Suppressor macrophage (primary cell): ENCODE results near the gene SLIT3.

Experiments
- DNase-seq, 4 experiments: peaks; one replicate each; pipeline ENCODE4 v3.0.0-alpha.2; 2020 to 2022
- total RNA-seq, 17 experiments: gene quantifications; one replicate each; lab custom pipeline; 2026; ENCODE audit warnings: mixed read lengths in 6 of 17, inconsistent platforms in 3 of 17; lab: John Stamatoyannopoulos, UW

The SLIT3 gene
- 0 to 7.4 (median 0.40) reads per million in 17 experiments for total RNA-seq

DNA sequence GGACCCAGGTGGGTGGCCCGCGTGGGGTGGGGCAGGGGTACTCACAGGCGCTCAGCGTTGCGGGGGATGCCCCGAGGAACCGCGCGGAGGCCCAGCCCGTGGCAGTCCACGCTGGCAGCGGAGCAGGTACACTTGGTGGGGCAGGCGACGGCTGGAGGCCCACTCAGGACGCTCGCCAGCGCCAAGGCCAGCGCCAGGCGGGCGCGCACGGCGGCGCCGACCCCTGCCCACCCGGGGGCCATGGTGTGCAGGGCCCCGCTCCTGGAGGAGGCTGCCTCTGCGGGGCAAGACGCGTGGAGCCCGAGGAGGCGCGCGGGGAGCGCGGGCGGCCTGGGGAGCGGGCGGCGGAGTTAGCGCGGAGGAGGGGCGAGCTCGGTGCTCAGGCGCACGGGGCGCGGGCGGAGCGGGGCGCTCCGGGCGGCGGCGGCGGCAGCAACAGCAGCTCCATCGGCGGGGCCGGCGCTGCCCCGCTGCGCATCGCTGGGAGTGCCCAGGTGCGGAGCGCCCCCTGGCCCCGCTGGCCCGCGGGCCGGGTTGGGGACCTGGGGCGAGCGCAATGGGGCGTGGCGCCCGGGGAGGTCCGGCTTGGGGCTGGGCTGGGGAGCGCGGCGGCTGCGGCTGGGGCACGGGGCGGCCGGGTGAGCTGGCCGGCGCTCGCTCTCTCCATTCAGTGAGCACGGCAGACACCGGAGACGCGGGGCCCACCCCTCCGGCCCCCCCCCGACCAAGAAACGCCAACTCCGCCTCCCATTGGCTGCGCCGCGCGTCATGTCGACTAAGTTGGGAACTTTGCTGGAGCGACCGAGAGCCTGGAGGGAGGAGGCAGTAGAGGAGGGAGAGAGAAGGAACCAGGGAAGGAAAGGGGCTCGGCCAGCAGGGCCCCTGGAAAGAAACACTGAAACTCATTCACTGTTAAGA, at the start of gene SLIT3:
SLIT3 (minus strand) TSS at position 672 of the 918 bp plus-strand sequence; CDS start at position 242, 430 bp downstream.
- peak in 1 of 4 experiments; percentile 6 for DNase-seq

DNA sequence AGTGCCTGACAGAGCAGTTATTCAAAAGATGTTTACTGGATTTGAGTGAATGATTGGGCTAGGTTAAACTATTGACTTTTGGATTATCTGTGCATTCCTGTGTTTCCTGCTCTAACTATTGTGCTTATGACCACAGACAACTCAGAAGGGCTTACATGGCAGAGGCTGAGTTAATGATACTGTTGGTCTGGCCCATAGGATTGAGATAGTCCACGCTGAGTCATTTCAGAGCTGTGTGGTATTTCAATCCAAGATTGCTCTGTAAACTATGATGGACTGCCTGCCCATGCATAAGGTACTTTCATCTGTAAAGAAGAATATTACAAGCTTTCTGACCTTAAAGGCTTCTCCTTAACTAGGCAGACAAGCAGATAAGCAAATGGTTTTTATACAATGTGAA, 49.1 kb upstream of the SLIT3 start:
- DNase-seq = no peak

- peak in 1 of 4 experiments; percentile 18 for DNase-seq
These were observed 46.8 kb upstream of the SLIT3 start for GRCh38 chr5:169347786-169348185.

- DNase-seq = no peak
These were observed 43.7 kb upstream of the SLIT3 start for GRCh38 chr5:169344629-169345028.

DNA sequence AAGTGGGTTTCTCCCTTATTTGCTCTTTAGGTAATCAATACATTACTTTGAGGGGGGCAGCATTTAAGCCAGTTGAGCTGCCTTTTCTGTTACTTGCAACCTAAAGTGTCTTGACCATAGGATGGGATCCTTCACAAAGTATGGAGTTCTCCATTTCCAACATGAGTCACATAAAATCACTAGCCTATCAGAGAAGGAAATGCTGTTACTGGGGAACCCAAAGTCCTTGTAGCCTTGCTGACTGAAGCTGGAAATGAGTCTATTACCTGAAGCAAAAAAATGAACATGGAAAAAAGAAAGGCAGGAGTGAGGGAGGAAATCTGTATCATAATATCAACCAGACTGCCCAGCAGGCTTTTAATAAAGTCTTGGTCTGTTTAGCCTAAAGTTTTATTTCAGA, 42.8 kb upstream of the SLIT3 start:
- DNase-seq = no peak

DNA sequence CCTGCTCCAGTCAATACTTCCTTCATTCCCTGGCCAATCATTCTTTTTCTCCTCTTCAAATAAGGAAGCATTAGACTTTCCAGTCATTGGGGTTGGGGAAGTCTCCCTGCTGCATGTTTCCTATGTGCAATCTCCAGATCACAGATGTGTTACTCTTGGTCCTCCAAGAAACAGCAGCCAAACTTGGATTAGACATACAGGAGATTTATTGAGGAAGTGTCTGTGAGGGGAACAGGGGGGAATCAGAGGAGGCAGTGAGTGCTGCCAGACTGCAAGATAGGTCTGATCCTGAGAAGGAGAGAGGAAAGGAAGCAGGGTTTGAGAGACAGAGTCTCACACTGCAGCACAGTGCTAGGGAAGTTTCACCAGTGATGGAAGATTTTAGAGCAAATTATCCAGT, 40.6 kb upstream of the SLIT3 start:
- DNase-seq = peak in 1 of 4 experiments; percentile 4

GRCh38 chr5:169339869-169340268, 38.9 kb upstream of the SLIT3 start:
- no peak for DNase-seq

DNA sequence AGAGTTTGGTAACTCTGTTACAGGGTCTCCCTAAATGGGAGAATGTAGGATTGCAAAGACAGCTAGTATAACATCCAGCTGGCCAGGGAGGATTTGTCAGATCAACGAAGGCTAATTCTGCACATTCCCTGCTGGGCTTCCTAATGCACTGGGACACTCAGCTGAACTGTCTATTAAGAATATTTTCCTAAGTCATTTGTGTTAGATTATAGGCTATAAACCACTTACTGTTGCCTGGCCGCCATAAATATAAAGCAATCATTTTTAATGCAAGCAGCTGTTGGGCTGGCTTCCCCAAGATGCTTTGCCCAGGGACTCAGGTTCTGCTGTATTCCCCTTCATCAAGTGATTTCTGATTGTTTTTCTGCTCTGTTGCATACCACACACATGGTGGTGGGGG, 35.3 kb upstream of the SLIT3 start:
- DNase-seq = no peak

GRCh38 chr5:169335806-169336205, 34.9 kb upstream of the SLIT3 start:
- DNase-seq = no peak

DNA sequence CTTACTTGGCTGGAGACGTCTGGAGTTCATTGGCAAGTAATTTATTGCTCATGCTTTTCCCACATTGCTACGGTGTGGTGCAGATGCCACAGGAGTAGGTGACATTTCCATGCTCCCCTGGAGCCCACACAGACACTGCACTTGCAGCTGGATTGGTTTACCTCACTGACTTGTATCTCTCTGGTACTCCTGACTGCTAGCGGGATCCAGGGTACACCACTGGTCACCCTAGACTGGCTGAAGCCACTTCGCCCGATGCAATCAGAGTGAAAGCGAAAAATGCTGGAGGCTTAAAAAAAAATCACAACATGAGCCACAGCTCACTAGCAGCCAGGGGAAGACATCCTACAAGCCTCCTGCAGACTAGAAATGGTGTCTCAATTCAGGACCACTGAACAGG, 32.6 kb upstream of the SLIT3 start:
- DNase-seq = no peak

DNA sequence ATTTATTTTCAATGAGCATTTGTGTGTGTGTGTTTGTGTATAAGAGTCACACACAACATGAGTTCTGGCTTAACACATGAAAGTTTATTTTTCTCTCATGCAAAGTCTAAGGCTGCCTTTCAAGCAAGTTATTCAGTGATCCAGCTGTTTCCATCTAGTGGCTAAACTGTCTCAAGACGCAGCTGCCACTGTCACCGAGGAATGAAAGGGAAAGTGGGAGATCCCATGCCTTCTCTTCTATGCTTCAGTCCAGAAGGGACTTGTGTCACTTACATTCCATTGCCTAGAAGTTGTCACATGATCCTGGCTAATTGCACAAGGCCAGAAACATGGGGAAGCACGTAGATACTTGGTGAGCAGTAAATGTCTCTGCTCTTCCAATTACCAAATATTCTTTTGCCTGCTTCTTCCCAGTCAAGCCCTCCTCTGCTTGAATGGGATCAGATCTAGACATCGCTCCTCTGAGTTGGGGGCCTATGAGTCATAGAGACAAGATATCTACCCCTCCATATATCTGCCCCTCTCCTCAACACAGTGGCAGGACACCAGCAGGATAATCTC, 30.4 kb upstream of the SLIT3 start:
- no peak for DNase-seq

GRCh38 chr5:169328401-169328800, 27.5 kb upstream of the SLIT3 start:
- no peak for DNase-seq

GRCh38 chr5:169325273-169325672, 24.3 kb upstream of the SLIT3 start:
- DNase-seq = no peak

GRCh38 chr5:169318556-169318955, 17.6 kb upstream of the SLIT3 start:
- no peak for DNase-seq

- DNase-seq = no peak
These were observed 6.7 kb upstream of the SLIT3 start for GRCh38 chr5:169307646-169308045.

GRCh38 chr5:169305366-169305765, 4.4 kb upstream of the SLIT3 start:
- no peak for DNase-seq

DNA sequence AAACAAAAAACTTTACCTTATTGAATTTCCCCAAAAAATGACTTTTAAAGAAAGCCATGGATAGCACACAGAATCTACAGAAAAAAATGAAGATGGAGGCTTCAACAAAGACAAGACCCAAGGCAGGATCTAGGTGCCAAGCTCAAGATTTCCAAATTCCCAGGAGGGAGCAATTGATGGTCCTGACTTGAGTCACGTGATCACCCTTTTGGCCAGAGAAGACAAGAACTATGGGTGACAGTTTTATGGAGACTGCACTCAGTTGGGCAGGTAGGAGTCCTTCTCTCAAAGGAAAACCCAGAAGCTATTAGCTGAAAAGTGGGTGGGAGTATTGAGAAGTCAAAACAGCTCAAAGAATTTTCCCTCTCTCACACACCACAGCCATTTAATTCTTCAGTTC, 3.2 kb upstream of the SLIT3 start:
- DNase-seq = no peak

DNA sequence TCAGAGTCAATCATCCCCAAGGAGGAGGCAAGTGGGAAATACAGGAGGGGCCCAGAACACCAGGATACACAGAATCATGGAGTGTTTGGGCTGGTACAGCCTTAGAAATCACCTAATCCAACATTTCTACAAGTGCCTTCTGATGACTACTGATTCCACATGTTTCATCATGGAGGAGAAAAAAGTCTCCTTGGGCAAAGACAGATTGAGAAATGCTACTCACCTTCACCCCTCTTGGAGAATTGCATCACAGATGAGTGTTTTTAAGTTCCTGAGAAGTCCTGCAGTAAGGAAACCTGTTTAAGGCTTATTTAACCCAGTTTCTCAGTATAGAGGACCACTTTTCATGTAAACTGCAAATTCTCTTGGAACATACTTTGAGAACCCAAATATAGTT, 2.2 kb upstream of the SLIT3 start:
- DNase-seq = no peak

- DNase-seq = peak; percentile 76 to 85 (median 82)
These were observed 1.7 kb upstream of the SLIT3 start for GRCh38 chr5:169302491-169303118.

GRCh38 chr5:169301986-169302385, 1.0 kb upstream of the SLIT3 start:
- DNase-seq = no peak

DNA sequence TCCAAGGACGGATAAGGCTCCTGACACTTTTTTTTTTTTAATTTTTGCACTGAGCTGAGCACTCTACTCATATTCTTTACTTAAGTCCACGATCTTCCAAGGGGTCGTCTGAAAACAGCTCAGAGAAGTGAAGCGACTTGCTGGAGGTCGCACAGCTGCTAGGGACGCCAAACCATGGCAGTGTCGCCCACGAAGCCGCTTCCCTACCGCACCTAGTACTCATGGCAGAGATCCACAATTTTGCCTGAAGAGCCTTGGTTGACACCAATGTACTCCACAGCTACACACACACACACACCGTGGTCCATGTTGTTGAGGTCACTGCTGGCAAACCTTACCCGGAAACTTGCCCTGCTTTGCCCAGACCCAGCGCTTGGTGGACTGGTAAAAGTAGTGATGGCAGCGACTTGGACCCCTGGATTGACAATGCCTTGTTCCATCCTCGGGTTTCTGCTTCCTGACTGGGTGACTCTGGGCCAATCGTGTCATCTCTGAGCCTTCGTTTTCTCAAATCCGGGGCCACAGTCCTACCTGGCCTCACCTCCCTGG, 521 bp upstream of the SLIT3 start:
- no peak for DNase-seq

- DNase-seq = no peak
These were observed 1.1 kb downstream of the SLIT3 start for GRCh38 chr5:169299663-169300467.
